Astrocyte (in vitro differentiated cells and primary cell): ENCODE data around the gene RPSA.

Experiments used
- EZH2 ChIP-seq: IDR thresholded peaks from 2 replicates; pipeline ENCODE4 v1.6.1; 2012; ENCODE audit warnings: mild to moderate bottlenecking, low read length, inconsistent platforms; ENCODE audit not compliant: insufficient read depth
- TF ChIP-seq, protein P1 (sequence below): IDR thresholded peaks from 2 replicates; pipeline ENCODE4 v1.5.1; 2011; ENCODE audit warnings: low read depth, mild to moderate bottlenecking, inconsistent platforms, low read length, moderate library complexity; ENCODE audit not compliant: insufficient read depth

- TF ChIP-seq, protein P1, sequence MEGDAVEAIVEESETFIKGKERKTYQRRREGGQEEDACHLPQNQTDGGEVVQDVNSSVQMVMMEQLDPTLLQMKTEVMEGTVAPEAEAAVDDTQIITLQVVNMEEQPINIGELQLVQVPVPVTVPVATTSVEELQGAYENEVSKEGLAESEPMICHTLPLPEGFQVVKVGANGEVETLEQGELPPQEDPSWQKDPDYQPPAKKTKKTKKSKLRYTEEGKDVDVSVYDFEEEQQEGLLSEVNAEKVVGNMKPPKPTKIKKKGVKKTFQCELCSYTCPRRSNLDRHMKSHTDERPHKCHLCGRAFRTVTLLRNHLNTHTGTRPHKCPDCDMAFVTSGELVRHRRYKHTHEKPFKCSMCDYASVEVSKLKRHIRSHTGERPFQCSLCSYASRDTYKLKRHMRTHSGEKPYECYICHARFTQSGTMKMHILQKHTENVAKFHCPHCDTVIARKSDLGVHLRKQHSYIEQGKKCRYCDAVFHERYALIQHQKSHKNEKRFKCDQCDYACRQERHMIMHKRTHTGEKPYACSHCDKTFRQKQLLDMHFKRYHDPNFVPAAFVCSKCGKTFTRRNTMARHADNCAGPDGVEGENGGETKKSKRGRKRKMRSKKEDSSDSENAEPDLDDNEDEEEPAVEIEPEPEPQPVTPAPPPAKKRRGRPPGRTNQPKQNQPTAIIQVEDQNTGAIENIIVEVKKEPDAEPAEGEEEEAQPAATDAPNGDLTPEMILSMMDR, result no peak
- TF ChIP-seq EZH2, result no peak
These were observed 33.8 kb downstream of the RPSA start for GRCh38 chr3:39440316-39440715.
